T1000 (cell line): ENCODE results near the gene GRIK1.
A peak's percentile ranks its signal among the peaks of the same experiment; 100 is the strongest.
"Not testable (repeated sequence)": the region's sequence is repeated elsewhere in the genome, so short reads cannot be mapped to it uniquely, and the experiment has no call there.

ENCODE experiments used
- DNase-seq: peaks from one replicate; lab custom pipeline; 2025; ENCODE audit warnings: mixed read lengths; lab: John Stamatoyannopoulos, UW

The GRIK1 gene

GRCh38 chr21:29939924-29940275 is at the start of gene GRIK1:
Gene GRIK1 (minus strand): TSS chr21:29939996.
- no peak for DNase-seq

- no peak for DNase-seq
Observed at GRCh38 chr21:29987762-29988161, 48.0 kb upstream of the GRIK1 start.

GRCh38 chr21:29985866-29986265 is 46.1 kb upstream of the GRIK1 start:
- no peak for DNase-seq

- no peak for DNase-seq
Observed at GRCh38 chr21:29979043-29979442, 39.2 kb upstream of the GRIK1 start.

- DNase-seq = no peak
Observed at GRCh38 chr21:29975776-29976175, 36.0 kb upstream of the GRIK1 start.

GRCh38 chr21:29973258-29973657 is 33.5 kb upstream of the GRIK1 start:
- no peak for DNase-seq

GRCh38 chr21:29961291-29962027 is 21.7 kb upstream of the GRIK1 start:
- no peak for DNase-seq

- DNase-seq = no peak
Observed at GRCh38 chr21:29958551-29958950, 18.8 kb upstream of the GRIK1 start.

GRCh38 chr21:29958035-29958434 is 18.2 kb upstream of the GRIK1 start:
- DNase-seq = not testable (repeated sequence)

- no peak for DNase-seq
Observed at GRCh38 chr21:29953690-29954089, 13.9 kb upstream of the GRIK1 start.

- no peak for DNase-seq
Observed at GRCh38 chr21:29953072-29953471, 13.3 kb upstream of the GRIK1 start.

- DNase-seq = no peak
Observed at GRCh38 chr21:29951911-29952310, 12.1 kb upstream of the GRIK1 start.

GRCh38 chr21:29949991-29950390 is 10.2 kb upstream of the GRIK1 start:
- no peak for DNase-seq

- DNase-seq = no peak
Observed at GRCh38 chr21:29947119-29947518, 7.3 kb upstream of the GRIK1 start.

GRCh38 chr21:29943885-29944284 is 4.1 kb upstream of the GRIK1 start:
- no peak for DNase-seq

- no peak for DNase-seq
Observed at GRCh38 chr21:29942034-29942433, 2.2 kb upstream of the GRIK1 start.

- no peak for DNase-seq
Observed at GRCh38 chr21:29940991-29941390, 1.2 kb upstream of the GRIK1 start.

GRCh38 chr21:29940361-29940760 is 565 bp upstream of the GRIK1 start:
- no peak for DNase-seq

GRCh38 chr21:29939104-29939923 is 482 bp downstream of the GRIK1 start:
- DNase-seq = peak; percentile 60

- no peak for DNase-seq
Observed at GRCh38 chr21:29938776-29939103, 1.1 kb downstream of the GRIK1 start.

- DNase-seq = no peak
Observed at GRCh38 chr21:29933088-29933487, 6.7 kb downstream of the GRIK1 start.

GRCh38 chr21:29928537-29928936 is 11.3 kb downstream of the GRIK1 start:
- no peak for DNase-seq

- no peak for DNase-seq
Observed at GRCh38 chr21:29920938-29921337, 18.9 kb downstream of the GRIK1 start.

- no peak for DNase-seq
Observed at GRCh38 chr21:29914326-29914725, 25.5 kb downstream of the GRIK1 start.
